Activated CD8-positive, alpha-beta memory T cell treated with anti-CD3 and anti-CD28 coated beads, Interleukin-2, amount 50 U/mL, for 4 hours (primary cell): ENCODE measurements around the gene PRCP.

Experiments used
- DNase-seq: peaks from one replicate; pipeline ENCODE4 v3.0.0-alpha.2; 2020

PRCP gene

DNA sequence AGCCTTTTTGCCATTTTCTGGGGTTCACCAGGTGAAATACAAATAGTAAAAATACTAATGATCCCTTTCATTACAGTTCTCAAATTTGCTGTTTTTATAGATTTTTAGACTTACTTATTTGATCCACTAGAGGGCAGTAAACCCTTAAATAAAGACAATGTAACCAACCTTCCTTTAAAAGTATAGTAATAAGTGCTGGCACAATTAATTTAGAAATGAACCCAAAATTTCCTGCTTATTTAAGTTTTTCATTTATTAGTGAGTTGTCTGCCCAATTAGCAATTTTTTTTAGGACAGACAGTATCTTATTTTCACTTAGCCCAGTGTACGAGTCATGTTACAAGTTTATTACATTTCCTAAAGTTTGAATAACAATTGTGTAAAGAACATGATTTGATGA lies 6.0 kb upstream of the PRCP start:
- DNase-seq: no peak

- DNase-seq: no peak
Measured at GRCh38 chr11:82903843-82904586, 3.8 kb upstream of the PRCP start.

- DNase-seq: no peak
Measured at GRCh38 chr11:82902880-82903279, 2.6 kb upstream of the PRCP start.

DNA sequence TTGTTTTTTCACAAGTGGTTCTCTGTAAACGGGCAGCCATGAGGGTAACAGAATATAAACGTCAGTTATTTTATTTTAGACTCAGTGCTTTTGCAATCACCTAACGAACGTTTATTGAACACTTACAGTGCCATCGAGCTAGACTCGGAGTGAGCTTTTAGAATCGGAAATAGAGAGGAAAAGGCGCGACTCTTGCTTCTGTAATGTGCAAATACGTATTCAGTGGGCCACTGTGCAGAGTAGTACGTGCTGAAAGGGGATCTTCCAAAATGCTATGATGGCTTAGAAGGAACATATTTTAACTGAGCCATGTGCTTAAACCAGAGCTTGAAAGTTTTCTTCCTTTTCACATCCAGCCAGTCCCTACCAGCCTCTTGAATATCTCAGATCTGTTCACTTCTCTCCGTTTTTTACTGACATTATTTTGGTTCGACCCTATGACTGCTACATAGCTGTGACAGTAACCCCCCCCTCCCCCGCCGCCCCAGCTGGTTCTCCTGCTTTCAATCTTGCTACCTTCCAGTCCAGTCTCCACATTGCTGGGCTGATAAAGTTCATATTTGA lies 1.8 kb upstream of the PRCP start:
- no peak for DNase-seq

- DNase-seq: peak; percentile 88
Measured at GRCh38 chr11:82901165-82901921, 1.1 kb upstream of the PRCP start, which contains the start of gene DDIAS. TSS of gene DDIAS (plus strand) at chr11:82901736. CDS start at chr11:82914739, 13,003 bp downstream.

GRCh38 chr11:82899957-82900276 lies 313 bp downstream of the PRCP start:
- no peak for DNase-seq

GRCh38 chr11:82899186-82899820 lies 927 bp downstream of the PRCP start:
- DNase-seq: no peak

DNA sequence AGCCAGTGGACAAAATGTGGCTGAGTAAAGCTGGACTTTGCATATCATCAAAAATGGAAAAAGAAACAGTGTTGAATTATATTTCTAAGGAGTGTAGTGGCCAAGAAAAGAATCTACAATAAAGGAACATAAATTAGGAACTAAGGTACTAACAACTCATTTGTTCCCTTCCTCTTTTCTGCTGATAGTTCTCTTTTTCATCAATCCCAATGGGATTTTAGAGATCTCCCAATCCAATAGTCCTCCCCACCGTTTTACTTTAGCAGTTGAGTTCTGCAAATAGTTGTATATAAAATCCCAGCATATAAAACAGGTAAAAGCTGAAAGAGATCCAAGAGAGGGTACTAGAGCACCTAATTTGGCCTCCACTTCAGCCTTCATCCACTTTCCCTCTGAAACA lies 2.0 kb downstream of the PRCP start:
- no peak for DNase-seq

DNA sequence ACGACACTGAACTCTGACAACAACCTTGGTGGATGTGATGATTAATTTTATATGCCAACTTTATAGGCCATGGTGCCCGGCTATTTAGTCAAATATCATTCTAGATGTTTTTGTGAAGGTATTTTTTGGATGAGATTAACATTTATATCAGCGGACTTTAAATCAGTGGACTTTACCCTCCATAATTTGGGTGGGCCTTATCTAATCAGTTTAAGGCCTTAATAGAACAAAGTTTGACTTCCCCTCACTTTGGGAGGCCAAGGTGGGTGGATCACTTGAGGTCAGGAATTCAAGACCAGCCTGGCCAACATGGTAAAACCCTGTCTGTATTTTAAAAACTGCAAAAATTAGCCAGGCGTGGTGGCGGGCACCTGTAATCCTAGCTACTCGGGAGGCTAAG lies 4.0 kb downstream of the PRCP start:
- DNase-seq: no peak

- no peak for DNase-seq
Measured at GRCh38 chr11:82895437-82896091, 4.7 kb downstream of the PRCP start.

DNA sequence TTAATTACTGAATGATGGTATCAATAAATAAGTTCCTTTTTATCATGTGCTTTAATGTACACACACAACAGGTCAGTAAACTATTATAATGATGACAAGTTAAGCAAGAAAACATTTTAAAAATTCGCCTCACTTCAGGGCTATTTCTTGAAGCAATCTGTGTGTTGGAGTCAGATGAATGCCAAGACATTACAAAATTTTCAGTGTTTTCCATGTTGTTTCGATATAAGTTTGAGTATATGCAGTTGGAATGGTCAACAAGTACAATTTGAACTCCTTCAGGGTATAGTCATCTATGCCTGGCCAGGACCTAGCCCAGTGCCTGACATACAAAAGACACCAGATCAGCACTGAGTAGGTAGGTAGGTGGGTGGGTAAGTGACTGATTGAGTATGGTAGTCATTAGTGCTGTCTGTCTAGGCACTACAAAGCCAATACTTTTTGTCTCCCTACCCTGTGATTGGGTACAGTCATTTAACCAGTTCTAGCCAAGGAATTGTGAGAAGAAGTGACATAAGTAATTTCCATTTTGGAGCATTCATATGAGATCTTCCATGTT lies 7.5 kb downstream of the PRCP start:
- no peak for DNase-seq

- DNase-seq: no peak
Measured at GRCh38 chr11:82890936-82891335, 9.3 kb downstream of the PRCP start.

DNA sequence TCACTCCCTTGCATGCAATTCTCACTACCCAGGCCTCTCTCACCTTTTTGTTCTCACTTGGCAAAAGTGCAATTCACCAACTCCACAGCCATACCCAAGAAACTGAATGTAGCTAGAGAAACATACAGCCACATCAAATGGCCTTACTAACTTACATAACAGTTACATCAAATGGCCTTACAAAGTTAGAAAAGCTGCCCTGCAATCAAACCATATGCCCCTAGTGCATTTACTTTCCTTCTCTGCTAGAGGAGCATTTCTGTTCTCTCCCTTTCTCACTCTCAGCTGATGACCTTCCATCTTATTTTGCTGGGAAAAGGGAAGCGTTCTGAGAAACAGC lies 10.3 kb downstream of the PRCP start:
- DNase-seq: no peak

DNA sequence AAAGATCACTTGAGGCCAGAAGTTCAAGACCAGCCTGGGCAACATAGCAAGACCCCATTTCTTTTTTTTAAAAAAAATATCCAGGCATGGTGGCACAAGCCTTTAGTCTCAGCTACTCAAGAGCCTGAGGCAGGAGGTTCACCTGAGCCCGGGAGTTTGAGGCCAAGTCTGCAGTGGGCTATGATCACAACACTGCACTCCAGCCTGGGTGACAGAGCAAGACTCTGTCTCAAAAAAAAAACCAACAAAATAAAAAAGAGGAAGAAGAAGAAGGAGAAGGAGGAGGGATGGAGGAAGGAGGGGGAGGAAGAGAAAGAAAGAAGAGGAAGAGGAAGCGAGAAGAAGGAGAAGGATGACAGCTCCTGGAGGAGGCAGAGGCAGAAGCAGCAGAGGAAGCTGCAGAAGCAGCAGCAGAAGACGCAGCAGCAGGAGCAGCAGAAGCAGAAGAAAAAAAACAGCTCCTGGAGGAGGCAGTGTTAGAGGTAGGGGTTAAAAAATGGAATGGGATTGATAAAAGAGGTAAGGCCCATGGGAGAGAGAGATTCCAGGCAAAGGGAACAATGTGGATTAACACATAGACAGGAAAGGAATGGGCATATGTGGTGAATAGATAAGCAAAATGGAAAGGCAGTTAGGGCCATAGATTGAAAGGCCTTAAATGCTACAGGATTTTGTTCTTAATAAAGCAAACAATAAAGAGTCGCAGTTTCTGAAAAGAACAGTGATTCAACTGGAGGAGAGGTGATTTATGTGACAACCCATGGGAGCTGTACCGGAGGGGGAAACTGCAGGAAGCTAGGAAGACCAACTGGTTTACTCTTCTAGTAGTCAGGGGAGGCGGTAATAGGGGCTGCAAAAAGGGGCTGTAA lies 10.9 kb downstream of the PRCP start:
- DNase-seq: no peak

DNA sequence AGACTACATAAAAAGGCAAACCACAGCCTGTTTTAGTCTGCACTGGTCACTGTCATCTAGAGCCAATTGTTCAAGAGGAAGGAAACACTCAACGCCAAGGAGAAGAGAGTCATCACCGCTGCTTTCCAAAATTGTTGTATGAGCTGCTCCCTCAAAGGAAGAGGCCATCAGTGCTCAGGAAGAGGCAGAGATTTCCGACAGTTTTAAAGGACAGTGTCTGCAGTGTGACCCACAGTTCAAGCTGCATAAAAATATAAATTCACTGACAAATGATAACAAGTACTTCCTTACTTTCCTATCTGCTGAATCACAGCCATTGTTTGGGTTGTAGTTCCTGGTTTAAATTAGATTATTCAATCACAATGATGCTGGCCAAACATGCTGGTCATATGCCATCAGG lies 16.4 kb downstream of the PRCP start:
- DNase-seq: no peak

DNA sequence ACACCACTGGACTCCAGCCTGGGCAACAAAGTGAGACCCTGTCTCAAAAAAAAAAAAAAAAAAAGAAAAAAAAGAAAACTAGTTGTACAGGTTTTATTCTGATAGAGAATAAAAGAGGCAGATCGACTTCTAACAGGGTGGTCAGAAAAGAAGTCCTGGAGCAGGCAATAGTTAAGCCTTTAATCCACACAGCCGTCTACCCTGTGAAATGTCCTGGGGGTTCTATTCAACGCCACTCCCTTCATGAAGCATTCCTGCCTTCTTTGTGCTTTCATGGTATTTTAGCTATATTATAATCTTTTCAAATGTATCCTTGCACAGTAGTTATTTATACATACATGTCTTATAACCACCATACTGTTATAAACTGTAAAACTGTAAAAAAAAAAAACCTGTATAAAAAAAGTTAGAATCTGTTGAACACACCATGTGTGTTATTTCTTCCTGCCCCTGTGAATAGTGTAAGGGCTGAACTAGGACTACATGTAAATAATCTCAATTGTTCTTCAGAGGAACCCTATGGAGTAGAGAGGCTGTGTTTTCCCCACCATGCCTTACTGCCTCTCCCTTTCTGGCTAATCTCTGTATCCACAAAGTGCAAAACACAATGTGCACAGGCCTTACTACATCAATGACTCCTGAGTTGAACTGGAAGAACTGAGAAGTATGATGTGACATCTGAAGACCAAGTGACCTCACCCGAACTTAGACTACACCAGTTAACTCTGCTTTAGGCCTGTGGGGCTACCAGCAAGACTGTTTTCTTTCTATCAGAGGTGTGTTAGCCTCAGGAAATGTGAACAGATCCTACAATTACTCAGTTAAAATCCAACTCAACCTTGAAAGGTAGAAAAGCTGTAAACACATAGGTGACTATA lies 25.3 kb downstream of the PRCP start:
- no peak for DNase-seq

DNA sequence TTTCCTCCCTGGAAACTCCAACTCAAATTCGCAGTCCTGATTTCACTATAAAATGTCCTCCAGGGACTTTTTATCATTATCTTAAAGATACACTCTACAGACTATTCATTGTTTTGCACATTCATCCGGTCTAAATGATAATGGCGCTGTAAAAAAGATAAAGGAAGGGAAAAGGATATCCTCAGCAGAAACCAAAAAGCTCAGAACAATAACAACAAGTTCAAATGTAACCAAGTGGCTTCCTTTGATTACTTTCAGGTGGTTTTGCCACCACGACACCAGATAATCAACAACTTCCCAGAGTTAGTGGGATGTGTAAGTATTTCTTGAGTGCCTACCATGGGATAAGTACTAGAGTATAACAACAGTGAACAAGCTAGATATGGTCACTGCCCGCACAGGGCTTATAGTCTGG lies 26.3 kb downstream of the PRCP start:
- no peak for DNase-seq

GRCh38 chr11:82872377-82873150 lies 27.7 kb downstream of the PRCP start:
- DNase-seq: no peak

- no peak for DNase-seq
Measured at GRCh38 chr11:82871646-82872045, 28.6 kb downstream of the PRCP start.

- DNase-seq: no peak
Measured at GRCh38 chr11:82869657-82870056, 30.6 kb downstream of the PRCP start.
